Measurements from ENCODE around the gene CNTRL. TPM values are rescaled to one million over a fixed set of nuclear protein-coding genes. Genes with fewer than 3 reads are reported as not detected.

CNTRL gene
- total and polyA plus RNA-seq, 4 donors, result 1.6 to 8.7 (median 4.4) TPM

DNA sequence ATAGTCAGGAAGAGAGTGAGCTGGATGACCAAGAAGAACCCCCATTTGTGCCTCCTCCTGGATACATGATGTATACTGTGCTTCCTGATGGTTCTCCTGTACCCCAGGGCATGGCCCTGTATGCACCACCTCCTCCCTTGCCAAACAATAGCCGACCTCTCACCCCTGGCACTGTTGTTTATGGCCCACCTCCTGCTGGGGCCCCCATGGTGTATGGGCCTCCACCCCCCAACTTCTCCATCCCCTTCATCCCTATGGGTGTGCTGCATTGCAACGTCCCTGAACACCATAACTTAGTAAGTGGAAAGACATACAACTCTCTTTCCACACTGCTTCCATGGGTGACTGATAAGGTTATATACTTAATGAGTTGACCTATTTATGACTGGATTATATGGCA lies 75.4 kb downstream of the CNTRL start:
- no peak for DNase-seq (ENCODE audit: low spot score)
- Histone ChIP-seq H3K9me3 (ENCODE audit: control insufficient read depth in 4 of 4, low read length in 3 of 4) (no peaks in the 10 kb centered on the region), H3K27ac (ENCODE audit: low read depth in 1 of 2, low read length in 2 of 2) (no peak overlapping the region), H3K36me3 (ENCODE audit: control insufficient read depth in 4 of 4, insufficient read depth in 3 of 4, low read depth in 1 of 4, low read length in 3 of 4) (peaks cover 4 to 38% (median 18%) of the 10 kb centered on the region in 4 donors), H3K4me3 (ENCODE audit: low read depth in 1 of 3, low read length in 3 of 3) (no peak overlapping the region), H3K27me3 (ENCODE audit: control insufficient read depth in 4 of 4, insufficient read depth in 4 of 4, low read length in 3 of 4) (no peaks in the 10 kb centered on the region), H3K9ac (ENCODE audit: low read depth in 1 of 2, low read length in 2 of 2) (no peak overlapping the region), H3K4me1 (ENCODE audit: control insufficient read depth in 4 of 4, insufficient read depth in 4 of 4, low read length in 3 of 4) (no peaks in the 10 kb centered on the region)
- WGBS, result 75% methylated on average over 2 of the region's 2 CpGs
- TF ChIP-seq EGR1 (IDR thresholded peaks at IDR 0.05; ENCODE audit: low read depth in 2 of 2) (no peak), TAF1 (conservative IDR thresholded peaks at IDR 0.05) (no peak), HNF4G (IDR thresholded peaks at IDR 0.05) (no peak), FOXA2 (IDR thresholded peaks at IDR 0.05) (no peak), RAD21 (IDR thresholded peaks at IDR 0.05) (no peak), NR2F2 (IDR thresholded peaks at IDR 0.05) (no peak), SP1 (IDR thresholded peaks at IDR 0.05) (no peak), FOXA1 (IDR thresholded peaks at IDR 0.05) (no peak), HNF4A (conservative IDR thresholded peaks at IDR 0.05) (no peak), YY1 (IDR thresholded peaks at IDR 0.05) (no peak), JUND (IDR thresholded peaks at IDR 0.05) (no peak), GABPA (IDR thresholded peaks at IDR 0.05 in 1 of 2, conservative IDR thresholded peaks at IDR 0.05 in 1 of 2) (no peak)
- TF ChIP-seq, protein P1, sequence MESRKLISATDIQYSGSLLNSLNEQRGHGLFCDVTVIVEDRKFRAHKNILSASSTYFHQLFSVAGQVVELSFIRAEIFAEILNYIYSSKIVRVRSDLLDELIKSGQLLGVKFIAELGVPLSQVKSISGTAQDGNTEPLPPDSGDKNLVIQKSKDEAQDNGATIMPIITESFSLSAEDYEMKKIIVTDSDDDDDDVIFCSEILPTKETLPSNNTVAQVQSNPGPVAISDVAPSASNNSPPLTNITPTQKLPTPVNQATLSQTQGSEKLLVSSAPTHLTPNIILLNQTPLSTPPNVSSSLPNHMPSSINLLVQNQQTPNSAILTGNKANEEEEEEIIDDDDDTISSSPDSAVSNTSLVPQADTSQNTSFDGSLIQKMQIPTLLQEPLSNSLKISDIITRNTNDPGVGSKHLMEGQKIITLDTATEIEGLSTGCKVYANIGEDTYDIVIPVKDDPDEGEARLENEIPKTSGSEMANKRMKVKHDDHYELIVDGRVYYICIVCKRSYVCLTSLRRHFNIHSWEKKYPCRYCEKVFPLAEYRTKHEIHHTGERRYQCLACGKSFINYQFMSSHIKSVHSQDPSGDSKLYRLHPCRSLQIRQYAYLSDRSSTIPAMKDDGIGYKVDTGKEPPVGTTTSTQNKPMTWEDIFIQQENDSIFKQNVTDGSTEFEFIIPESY (IDR thresholded peaks at IDR 0.05), result no peak
- TF ChIP-seq, protein P2, sequence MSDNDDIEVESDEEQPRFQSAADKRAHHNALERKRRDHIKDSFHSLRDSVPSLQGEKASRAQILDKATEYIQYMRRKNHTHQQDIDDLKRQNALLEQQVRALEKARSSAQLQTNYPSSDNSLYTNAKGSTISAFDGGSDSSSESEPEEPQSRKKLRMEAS (IDR thresholded peaks at IDR 0.05), result no peak
- TF ChIP-seq, protein P3, sequence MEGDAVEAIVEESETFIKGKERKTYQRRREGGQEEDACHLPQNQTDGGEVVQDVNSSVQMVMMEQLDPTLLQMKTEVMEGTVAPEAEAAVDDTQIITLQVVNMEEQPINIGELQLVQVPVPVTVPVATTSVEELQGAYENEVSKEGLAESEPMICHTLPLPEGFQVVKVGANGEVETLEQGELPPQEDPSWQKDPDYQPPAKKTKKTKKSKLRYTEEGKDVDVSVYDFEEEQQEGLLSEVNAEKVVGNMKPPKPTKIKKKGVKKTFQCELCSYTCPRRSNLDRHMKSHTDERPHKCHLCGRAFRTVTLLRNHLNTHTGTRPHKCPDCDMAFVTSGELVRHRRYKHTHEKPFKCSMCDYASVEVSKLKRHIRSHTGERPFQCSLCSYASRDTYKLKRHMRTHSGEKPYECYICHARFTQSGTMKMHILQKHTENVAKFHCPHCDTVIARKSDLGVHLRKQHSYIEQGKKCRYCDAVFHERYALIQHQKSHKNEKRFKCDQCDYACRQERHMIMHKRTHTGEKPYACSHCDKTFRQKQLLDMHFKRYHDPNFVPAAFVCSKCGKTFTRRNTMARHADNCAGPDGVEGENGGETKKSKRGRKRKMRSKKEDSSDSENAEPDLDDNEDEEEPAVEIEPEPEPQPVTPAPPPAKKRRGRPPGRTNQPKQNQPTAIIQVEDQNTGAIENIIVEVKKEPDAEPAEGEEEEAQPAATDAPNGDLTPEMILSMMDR (IDR thresholded peaks at IDR 0.05; ENCODE audit: low read depth, low read length, missing input control), result no peak
- TF ChIP-seq, protein P4, sequence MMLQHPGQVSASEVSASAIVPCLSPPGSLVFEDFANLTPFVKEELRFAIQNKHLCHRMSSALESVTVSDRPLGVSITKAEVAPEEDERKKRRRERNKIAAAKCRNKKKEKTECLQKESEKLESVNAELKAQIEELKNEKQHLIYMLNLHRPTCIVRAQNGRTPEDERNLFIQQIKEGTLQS (IDR thresholded peaks at IDR 0.05), result no peak
- TF ChIP-seq, protein P5, sequence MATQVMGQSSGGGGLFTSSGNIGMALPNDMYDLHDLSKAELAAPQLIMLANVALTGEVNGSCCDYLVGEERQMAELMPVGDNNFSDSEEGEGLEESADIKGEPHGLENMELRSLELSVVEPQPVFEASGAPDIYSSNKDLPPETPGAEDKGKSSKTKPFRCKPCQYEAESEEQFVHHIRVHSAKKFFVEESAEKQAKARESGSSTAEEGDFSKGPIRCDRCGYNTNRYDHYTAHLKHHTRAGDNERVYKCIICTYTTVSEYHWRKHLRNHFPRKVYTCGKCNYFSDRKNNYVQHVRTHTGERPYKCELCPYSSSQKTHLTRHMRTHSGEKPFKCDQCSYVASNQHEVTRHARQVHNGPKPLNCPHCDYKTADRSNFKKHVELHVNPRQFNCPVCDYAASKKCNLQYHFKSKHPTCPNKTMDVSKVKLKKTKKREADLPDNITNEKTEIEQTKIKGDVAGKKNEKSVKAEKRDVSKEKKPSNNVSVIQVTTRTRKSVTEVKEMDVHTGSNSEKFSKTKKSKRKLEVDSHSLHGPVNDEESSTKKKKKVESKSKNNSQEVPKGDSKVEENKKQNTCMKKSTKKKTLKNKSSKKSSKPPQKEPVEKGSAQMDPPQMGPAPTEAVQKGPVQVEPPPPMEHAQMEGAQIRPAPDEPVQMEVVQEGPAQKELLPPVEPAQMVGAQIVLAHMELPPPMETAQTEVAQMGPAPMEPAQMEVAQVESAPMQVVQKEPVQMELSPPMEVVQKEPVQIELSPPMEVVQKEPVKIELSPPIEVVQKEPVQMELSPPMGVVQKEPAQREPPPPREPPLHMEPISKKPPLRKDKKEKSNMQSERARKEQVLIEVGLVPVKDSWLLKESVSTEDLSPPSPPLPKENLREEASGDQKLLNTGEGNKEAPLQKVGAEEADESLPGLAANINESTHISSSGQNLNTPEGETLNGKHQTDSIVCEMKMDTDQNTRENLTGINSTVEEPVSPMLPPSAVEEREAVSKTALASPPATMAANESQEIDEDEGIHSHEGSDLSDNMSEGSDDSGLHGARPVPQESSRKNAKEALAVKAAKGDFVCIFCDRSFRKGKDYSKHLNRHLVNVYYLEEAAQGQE (IDR thresholded peaks at IDR 0.05), result no peak

DNA sequence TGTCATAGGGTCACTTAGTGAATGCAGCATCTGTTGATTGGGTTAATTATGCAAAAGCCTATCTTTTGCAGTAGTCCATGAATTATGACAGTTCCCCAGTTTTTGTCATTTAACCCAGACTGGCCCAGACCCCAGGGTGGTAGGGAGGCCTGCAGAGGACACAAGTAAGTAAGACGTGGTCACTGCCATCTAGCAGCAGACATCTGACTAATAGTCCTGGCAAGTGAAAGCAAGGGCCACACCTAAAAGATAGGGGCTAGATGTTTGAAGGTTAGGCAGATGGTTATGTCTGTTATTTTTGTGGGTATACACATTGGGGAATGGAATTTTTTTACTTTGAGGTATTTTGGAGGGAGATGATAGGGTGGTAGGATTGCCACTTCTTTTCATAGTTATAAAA lies 78.9 kb downstream of the CNTRL start:
- no peak for DNase-seq (ENCODE audit: low spot score)
- Histone ChIP-seq H3K36me3 (ENCODE audit: control insufficient read depth in 4 of 4, insufficient read depth in 3 of 4, low read depth in 1 of 4, low read length in 3 of 4) (peaks cover 0 to 27% (median 22%) of the 10 kb centered on the region in 4 donors), H3K4me3 (ENCODE audit: low read depth in 1 of 3, low read length in 3 of 3) (no peak overlapping the region), H3K9me3 (ENCODE audit: control insufficient read depth in 4 of 4, low read length in 3 of 4) (no peaks in the 10 kb centered on the region), H3K4me1 (ENCODE audit: control insufficient read depth in 4 of 4, insufficient read depth in 4 of 4, low read length in 3 of 4) (no peaks in the 10 kb centered on the region), H3K9ac (ENCODE audit: low read depth in 1 of 2, low read length in 2 of 2) (no peak overlapping the region), H3K27me3 (ENCODE audit: control insufficient read depth in 4 of 4, insufficient read depth in 4 of 4, low read length in 3 of 4) (no peaks in the 10 kb centered on the region), H3K27ac (ENCODE audit: low read depth in 1 of 2, low read length in 2 of 2) (no peak overlapping the region)
- 95% methylated on average over 1 of the region's 1 CpG for WGBS
- no peak for TF ChIP-seq NR2F2 (IDR thresholded peaks at IDR 0.05)
- TF ChIP-seq, protein P3 (IDR thresholded peaks at IDR 0.05; ENCODE audit: low read depth, low read length, missing input control), result no peak
- TF ChIP-seq, protein P4 (IDR thresholded peaks at IDR 0.05), result no peak
- TF ChIP-seq, protein P5 (IDR thresholded peaks at IDR 0.05), result no peak

Data from liver (tissue), 9 donors.